GM12878 (cell line): ENCODE measurements around the gene PIP5K1A. TPM values are rescaled to one million over a fixed set of nuclear protein-coding genes. Genes with fewer than 3 reads are reported as not detected.

ENCODE experiments used
- ATAC-seq: fragments of 200-7000 bp; cut with Tn5 transposase; 3 replicates; pipeline ENCODE4 v1.9.1; 2020; ENCODE audit warnings: mild to moderate bottlenecking, moderate library complexity
- BruUV-seq: library from RNA; stranded (reverse); fragments of 400-500 nt; replicated peaks from 2 replicates; lab custom pipeline; 2021; lab: Mats Ljungman, UMichigan
- CTCF ChIA-PET: fragments of 300-600 bp; sonication (Branson Sonifier 250); formaldehyde crosslinking; extraction: SDS; loops from one replicate; lab custom pipeline; 2021; ENCODE audit warnings: inconsistent platforms; lab: Yijun Ruan, JAX
- POLR2A ChIA-PET: fragments of 350-600 bp; formaldehyde crosslinking; extraction: SDS; loops from one replicate; lab custom pipeline; 2021; ENCODE audit warnings: inconsistent platforms; lab: Charles Lee
- RAD21 ChIA-PET: fragments of 300-600 bp; sonication (Branson Sonifier 250); formaldehyde crosslinking; loops from one replicate; lab custom pipeline; 2023; ENCODE audit warnings: antibody characterized with exemption; ENCODE audit not compliant: unreplicated experiment; lab: Charles Lee
- SMC1A ChIA-PET: fragments of 300-600 bp; sonication (Branson Sonifier 250); formaldehyde crosslinking; loops from one replicate; lab custom pipeline; 2023; ENCODE audit not compliant: unreplicated experiment, uncharacterized antibody; lab: Charles Lee
- DNase-seq: peaks from one replicate; pipeline ENCODE4 v3.0.0-alpha.2; 2011; ENCODE audit warnings: low read depth, low spot score
- FAIRE-seq: peaks from 3 replicates; lab custom pipeline; 2011; peaks lifted over from hg19 to GRCh38; lab: Jason Lieb, UNC
- H2AFZ ChIP-seq: 2 replicates; pipeline ENCODE4 v1.6.0; 2011; ENCODE audit warnings: low read depth, low read length, control low read depth; ENCODE audit not compliant: control insufficient read depth
- H3K27ac ChIP-seq: 2 replicates; pipeline ENCODE4 v1.5.1; 2011; ENCODE audit warnings: control low read depth; ENCODE audit not compliant: control insufficient read depth, insufficient read depth
- H3K27me3 ChIP-seq, 2 experiments: replicated peaks in 1 of 2; 2 replicates each; pipeline versions ENCODE4 v1.6.0 to v1.6.1; 2011; ENCODE audit warnings: low read length in 1 of 2; ENCODE audit not compliant: control insufficient read depth in 2 of 2, insufficient read depth in 2 of 2
- H3K36me3 ChIP-seq, 2 experiments: 2 replicates each; pipeline ENCODE4 v1.5.1; 2011; ENCODE audit warnings: low read length in 1 of 2; ENCODE audit not compliant: control insufficient read depth in 2 of 2, insufficient read depth in 2 of 2
- H3K4me1 ChIP-seq: 2 replicates; pipeline ENCODE4 v1.6.1; 2011; ENCODE audit warnings: mild to moderate bottlenecking, low read length, moderate library complexity, mixed read lengths; ENCODE audit not compliant: control insufficient read depth, insufficient read depth
- H3K4me2 ChIP-seq: 2 replicates; pipeline ENCODE4 v1.6.0; 2011; ENCODE audit warnings: control low read depth; ENCODE audit not compliant: control insufficient read depth, insufficient read depth
- H3K4me3 ChIP-seq: fragments of 200-600 bp; sonication (generic); 2 replicates; pipeline ENCODE4 v1.5.1; 2016
- H3K79me2 ChIP-seq: 2 replicates; pipeline ENCODE4 v1.6.0; 2011; ENCODE audit warnings: low read length; ENCODE audit not compliant: control insufficient read depth, insufficient read depth
- H3K9ac ChIP-seq: 2 replicates; pipeline ENCODE4 v1.8.0; 2011; ENCODE audit warnings: low read length, control low read depth, mixed read lengths; ENCODE audit not compliant: control insufficient read depth, insufficient read depth
- H3K9me3 ChIP-seq: replicated peaks from 3 replicates; pipeline ENCODE4 v1.5.1; 2011; ENCODE audit warnings: mild to moderate bottlenecking, low read length; ENCODE audit not compliant: control insufficient read depth, insufficient read depth
- H4K20me1 ChIP-seq: 2 replicates; pipeline ENCODE4 v1.6.0; 2011; ENCODE audit not compliant: control insufficient read depth, insufficient read depth
- BMI1 ChIP-seq: fragments of 450-650 bp; IDR thresholded peaks from 2 replicates; pipeline ENCODE4 v1.6.1; 2016; ENCODE audit warnings: mild to moderate bottlenecking, moderate library complexity, borderline replicate concordance
- DPF2 ChIP-seq: fragments of 450-650 bp; IDR thresholded peaks from 2 replicates; pipeline ENCODE4 v1.6.1; 2017; ENCODE audit warnings: mild to moderate bottlenecking
- HDGF ChIP-seq: fragments of 450-650 bp; IDR thresholded peaks from 2 replicates; pipeline ENCODE4 v1.6.1; 2016; ENCODE audit warnings: antibody characterized with exemption
- IKZF1 ChIP-seq: fragments of 450-650 bp; conservative IDR thresholded peaks from 2 replicates; pipeline ENCODE4 v1.6.1; 2017; ENCODE audit warnings: antibody characterized with exemption, mild to moderate bottlenecking
- IKZF2 ChIP-seq, 2 experiments: fragments of 450-650 bp; IDR thresholded peaks; 2 replicates each; pipeline ENCODE4 v1.6.1; 2017; ENCODE audit warnings: mild to moderate bottlenecking in 2 of 2, moderate library complexity in 2 of 2
- NFYA ChIP-seq: IDR thresholded peaks from 2 replicates; pipeline ENCODE4 v1.6.1; 2011; ENCODE audit warnings: low read depth, mild to moderate bottlenecking, low read length, improper control_type of control experiment, borderline replicate concordance
- POLR2A ChIP-seq: IDR thresholded peaks from 2 replicates; pipeline ENCODE4 v1.6.1; 2011; ENCODE audit warnings: low read depth, mild to moderate bottlenecking, low read length
- POU2F2 ChIP-seq: IDR thresholded peaks from 3 replicates; pipeline ENCODE4 v1.6.1; 2011; ENCODE audit warnings: low read depth, mild to moderate bottlenecking, low read length, borderline replicate concordance
- RUNX3 ChIP-seq: IDR thresholded peaks from 2 replicates; pipeline ENCODE4 v1.6.1; 2012; ENCODE audit warnings: low read length, inconsistent platforms
- ZNF592 ChIP-seq: fragments of 450-650 bp; IDR thresholded peaks from 2 replicates; pipeline ENCODE4 v1.6.1; 2017; ENCODE audit warnings: mild to moderate bottlenecking, moderate library complexity
- WGBS: methylation state at CpG from one replicate; pipeline ENCODE4 v1.1.6; 2016; ENCODE audit warnings: low lambda C conversion rate; ENCODE audit not compliant: insufficient replicate concordance, insufficient coverage; ENCODE audit errors: missing lambda C conversion rate; 5-methylcytosine and 5-hydroxymethylcytosine counted together
- in situ Hi-C: fragments of 300-500 bp; cut with MboI; formaldehyde crosslinking; loops from 9 replicates; pipeline ENCODE4 v1.14.3; 2018; ENCODE audit warnings: mixed read lengths
- intact Hi-C: fragments of 100-400 bp; cut with micrococcal nuclease; formaldehyde crosslinking; loops from one replicate; pipeline ENCODE4 v1.14.2; 2022; ENCODE audit not compliant: unreplicated experiment
- polyA plus RNA-seq, 11 experiments: library from polyadenylated mRNA; depleted of rRNA in 4 of 11; unstranded in 6 of 11; stranded (reverse) in 5 of 11; fragments of >200 nt; fragmentation: Nextera tagmentation in 4 of 11; fragmentation: Illumina TruSeq in 1 of 11; extraction: Ambion mirVana in 4 of 11; extraction: Trizol in 1 of 11; gene quantifications; 1 replicate in 1 of 11; 2 replicates in 10 of 11; pipeline versions ENCODE4 v1.2.1 to v1.2.3, GENCODE V29; 2011 to 2016; ENCODE audit warnings: inconsistent platforms in 2 of 11, missing spikeins in 2 of 11, low read depth in 1 of 11
- total RNA-seq, 4 experiments: library from RNA; depleted of rRNA in 3 of 4; stranded (reverse); fragments of >200 nt in 3 of 4; fragmentation: Illumina TruSeq in 1 of 4; extraction: Trizol in 1 of 4; gene quantifications; 2 replicates each; pipeline versions ENCODE4 v1.2.1 to v1.2.3, GENCODE V29; 2013 to 2021
- TF ChIP-seq, protein P1 (sequence below): fragments of 450-650 bp; IDR thresholded peaks from 2 replicates; pipeline ENCODE4 v1.6.1; 2016; ENCODE audit warnings: mild to moderate bottlenecking, moderate library complexity, borderline replicate concordance

The PIP5K1A gene
- total and polyA plus RNA-seq, 10 of the 15 experiments (the other 5 are each of a cell fraction or from before 2014, with no cell fraction given), result 4.5 to 114 (median 51.5) TPM

DNA sequence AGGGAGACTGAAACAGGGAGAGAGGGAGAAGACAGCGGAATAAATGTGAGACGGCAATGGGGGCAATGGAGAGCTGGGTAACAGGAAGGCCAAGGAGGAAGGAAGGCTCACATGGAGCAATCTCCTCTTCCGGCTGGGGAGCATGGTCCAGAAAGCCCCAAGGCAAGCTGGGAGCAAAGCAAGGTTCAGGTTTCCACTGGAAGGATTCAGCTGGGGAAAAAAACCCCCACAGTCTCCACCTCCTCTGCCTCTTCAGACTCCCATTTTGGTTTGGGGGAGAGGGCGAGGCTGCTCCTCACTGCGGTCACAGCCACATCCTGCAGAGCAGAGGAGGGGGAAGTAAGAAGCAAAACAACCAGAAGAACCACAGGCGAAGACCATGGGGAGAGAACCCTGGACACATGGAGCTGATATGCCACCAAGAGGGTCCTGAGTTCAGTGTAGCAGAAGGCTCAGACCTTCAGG, 41.3 kb upstream of the PIP5K1A start:
- peak overlapping the region; percentile 81 for H3K9ac ChIP-seq
- ATAC-seq (peak; percentile 68), FAIRE-seq (no peak), DNase-seq (no peak)
- WGBS, result 19% methylated on average over 6 of the region's 6 CpGs
- ChIA-PET CTCF (interaction anchor here (0.6 to 8.4 kb wide), 45 partner anchors 9 to 683 kb away, joined by 3 to 353 read pairs (median 4); partner anchors contain the start of genes C2CD4D, GABPB2, LYSMD1 and MINDY1), SMC1A (interaction anchor here (0.7 to 11.1 kb wide), 24 partner anchors 8 to 184 kb away, joined by 3 to 282 read pairs (median 4); partner anchors contain the start of genes CDC42SE1, LYSMD1, MINDY1 and PSMD4), RAD21 (interaction anchor here (0.5 to 8.7 kb wide), 23 partner anchors 9 to 420 kb away, joined by 3 to 198 read pairs (median 8); partner anchors contain the start of genes C1orf56, CDC42SE1, GABPB2 and LYSMD1), POLR2A (interaction anchor here (0.6 to 2.3 kb wide), 10 partner anchors 9 to 170 kb away, joined by 3 to 19 read pairs (median 5); partner anchors contain the start of genes LYSMD1, MINDY1, PI4KB and SCNM1)
- intact Hi-C loops (loop anchor here (2.0 kb wide), 1 partner anchor 94 kb away; no protein-coding TSS in a partner anchor), in situ Hi-C loops (loop anchor here (5.0 kb wide), 2 partner anchors 60 to 135 kb away; no protein-coding TSS in a partner anchor)
- peaks cover 5 to 6% of the 10 kb centered on the region in 2 experiments for H3K36me3 ChIP-seq
- no peaks in the 10 kb centered on the region for H3K9me3 ChIP-seq
- peak overlapping the region; percentile 85 for H3K4me3 ChIP-seq
- H4K20me1 ChIP-seq, result no peaks in the 10 kb centered on the region
- H3K4me1 ChIP-seq, result peaks cover 30% of the 10 kb centered on the region
- peak overlapping the region; percentile 75 for H2AFZ ChIP-seq
- peak overlapping the region; percentile 81 for H3K4me2 ChIP-seq
- peaks cover 20% of the 10 kb centered on the region for H3K79me2 ChIP-seq
- H3K27ac ChIP-seq, result peak overlapping the region; percentile 81
- no peaks in the 10 kb centered on the region for H3K27me3 ChIP-seq
- BruUV-seq, result no TSS peak
- TF ChIP-seq POU2F2, result 0 out of 3 replicates have a peak, but pooled peaks have one; percentile 10
- TF ChIP-seq RUNX3, result peak; percentile 97
- no peak for TF ChIP-seq ZNF592
- no peak for TF ChIP-seq NFYA
- TF ChIP-seq POLR2A, result 0 out of 2 replicates have a peak, but pooled peaks have one; percentile 35
- no peak for TF ChIP-seq HDGF
- peak; percentile 76 to 78; a peak in 3 of 4 replicates for TF ChIP-seq IKZF2 (IDR thresholded peaks at IDR 0.05)
- TF ChIP-seq BMI1, result no peak
- TF ChIP-seq IKZF1, result peak; percentile 81
- TF ChIP-seq DPF2, result peak; percentile 60; the same call in 1 of the 2 replicates
- TF ChIP-seq, protein P1, sequence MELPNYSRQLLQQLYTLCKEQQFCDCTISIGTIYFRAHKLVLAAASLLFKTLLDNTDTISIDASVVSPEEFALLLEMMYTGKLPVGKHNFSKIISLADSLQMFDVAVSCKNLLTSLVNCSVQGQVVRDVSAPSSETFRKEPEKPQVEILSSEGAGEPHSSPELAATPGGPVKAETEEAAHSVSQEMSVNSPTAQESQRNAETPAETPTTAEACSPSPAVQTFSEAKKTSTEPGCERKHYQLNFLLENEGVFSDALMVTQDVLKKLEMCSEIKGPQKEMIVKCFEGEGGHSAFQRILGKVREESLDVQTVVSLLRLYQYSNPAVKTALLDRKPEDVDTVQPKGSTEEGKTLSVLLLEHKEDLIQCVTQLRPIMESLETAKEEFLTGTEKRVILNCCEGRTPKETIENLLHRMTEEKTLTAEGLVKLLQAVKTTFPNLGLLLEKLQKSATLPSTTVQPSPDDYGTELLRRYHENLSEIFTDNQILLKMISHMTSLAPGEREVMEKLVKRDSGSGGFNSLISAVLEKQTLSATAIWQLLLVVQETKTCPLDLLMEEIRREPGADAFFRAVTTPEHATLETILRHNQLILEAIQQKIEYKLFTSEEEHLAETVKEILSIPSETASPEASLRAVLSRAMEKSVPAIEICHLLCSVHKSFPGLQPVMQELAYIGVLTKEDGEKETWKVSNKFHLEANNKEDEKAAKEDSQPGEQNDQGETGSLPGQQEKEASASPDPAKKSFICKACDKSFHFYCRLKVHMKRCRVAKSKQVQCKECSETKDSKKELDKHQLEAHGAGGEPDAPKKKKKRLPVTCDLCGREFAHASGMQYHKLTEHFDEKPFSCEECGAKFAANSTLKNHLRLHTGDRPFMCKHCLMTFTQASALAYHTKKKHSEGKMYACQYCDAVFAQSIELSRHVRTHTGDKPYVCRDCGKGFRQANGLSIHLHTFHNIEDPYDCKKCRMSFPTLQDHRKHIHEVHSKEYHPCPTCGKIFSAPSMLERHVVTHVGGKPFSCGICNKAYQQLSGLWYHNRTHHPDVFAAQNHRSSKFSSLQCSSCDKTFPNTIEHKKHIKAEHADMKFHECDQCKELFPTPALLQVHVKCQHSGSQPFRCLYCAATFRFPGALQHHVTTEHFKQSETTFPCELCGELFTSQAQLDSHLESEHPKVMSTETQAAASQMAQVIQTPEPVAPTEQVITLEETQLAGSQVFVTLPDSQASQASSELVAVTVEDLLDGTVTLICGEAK, result no peak
